HUES64 (cell line): Measurements from ENCODE around the gene STARD3.

Source experiments
- H3K27ac ChIP-seq: 2 replicates; pipeline ENCODE4 v1.7.0; 2013; ENCODE audit warnings: low read depth, low read length, inconsistent platforms
- H3K27me3 ChIP-seq: 2 replicates; pipeline ENCODE4 v1.6.1; 2013; ENCODE audit warnings: mild to moderate bottlenecking, low read length; ENCODE audit not compliant: insufficient read depth
- H3K36me3 ChIP-seq: 2 replicates; pipeline ENCODE4 v1.6.1; 2013; ENCODE audit warnings: mild to moderate bottlenecking, low read length; ENCODE audit not compliant: insufficient read depth
- H3K4me1 ChIP-seq: 2 replicates; pipeline ENCODE4 v1.6.1; 2013; ENCODE audit warnings: mild to moderate bottlenecking, low read length, moderate library complexity; ENCODE audit not compliant: insufficient read depth
- H3K4me3 ChIP-seq: 2 replicates; pipeline ENCODE4 v1.5.1; 2013; ENCODE audit warnings: mild to moderate bottlenecking, low read length, moderate library complexity
- H3K9ac ChIP-seq: 2 replicates; pipeline ENCODE4 v1.6.1; 2013; ENCODE audit warnings: mild to moderate bottlenecking, low read depth, low read length
- H3K9me3 ChIP-seq: 2 replicates; pipeline ENCODE4 v1.6.1; 2013; ENCODE audit warnings: low read depth, low read length; ENCODE audit not compliant: insufficient read depth
- WGBS: fragments of 150-250, 120-280 bp; methylation state at CpG from one replicate; pipeline ENCODE4 v1.1.7; 2013; ENCODE audit warnings: missing lambda C conversion rate; 5-methylcytosine and 5-hydroxymethylcytosine counted together

STARD3 gene

DNA sequence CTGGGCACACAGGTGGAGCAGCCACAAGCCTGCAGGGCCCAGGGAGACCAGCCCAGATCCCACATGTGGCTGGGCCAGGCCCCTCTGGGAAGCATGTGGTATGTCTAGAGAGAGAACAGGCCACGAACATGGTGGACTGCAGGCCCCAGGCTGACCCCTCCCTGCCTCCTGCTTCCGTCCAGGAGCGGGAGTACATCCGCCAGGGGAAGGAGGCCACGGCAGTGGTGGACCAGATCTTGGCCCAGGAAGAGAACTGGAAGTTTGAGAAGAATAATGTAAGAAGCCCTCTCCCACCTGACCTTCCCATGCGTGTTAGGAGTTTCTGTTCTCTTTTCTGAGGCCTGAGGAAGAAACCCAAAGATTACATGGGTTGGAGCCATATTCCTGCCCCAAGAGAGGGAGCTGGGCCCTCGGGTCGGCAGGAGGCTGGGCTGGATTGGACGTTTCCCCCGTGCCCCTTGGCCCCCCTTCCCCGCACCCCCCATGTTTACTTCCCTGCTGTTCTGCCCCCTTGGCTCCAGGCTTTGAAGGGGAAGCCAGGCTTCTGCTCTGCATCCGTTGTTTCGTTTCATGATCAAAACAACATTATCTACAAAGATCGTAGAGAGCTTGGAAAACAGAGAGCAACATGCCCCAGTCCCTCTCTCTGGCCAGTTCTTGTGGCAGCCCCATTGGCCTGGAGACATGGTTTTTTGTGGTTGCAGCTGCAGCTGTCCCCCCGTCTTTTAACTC lies 22.5 kb downstream of the STARD3 start:
- H3K4me3 ChIP-seq, result no peak overlapping the region
- peaks cover 16% of the 10 kb centered on the region for H3K36me3 ChIP-seq
- WGBS, result 88% methylated on average over 14 of the region's 15 CpGs
- no peaks in the 10 kb centered on the region for H3K9me3 ChIP-seq
- no peak overlapping the region for H3K9ac ChIP-seq
- no peak overlapping the region for H3K27ac ChIP-seq
- H3K4me1 ChIP-seq, result peaks cover 14% of the 10 kb centered on the region
- H3K27me3 ChIP-seq, result no peaks in the 10 kb centered on the region

- H3K27ac ChIP-seq, result no peak overlapping the region
- WGBS, result 95% methylated on average over 5 of the region's 5 CpGs
- H3K27me3 ChIP-seq, result no peaks in the 10 kb centered on the region
- H3K9ac ChIP-seq, result no peak overlapping the region
- no peaks in the 10 kb centered on the region for H3K9me3 ChIP-seq
- peaks cover 16% of the 10 kb centered on the region for H3K36me3 ChIP-seq
- H3K4me3 ChIP-seq, result no peak overlapping the region
- H3K4me1 ChIP-seq, result peaks cover 19% of the 10 kb centered on the region
These were observed 23.0 kb downstream of the STARD3 start for GRCh38 chr17:39660011-39660360.

- Histone ChIP-seq H3K27me3 (peaks cover 2% of the 10 kb centered on the region; the same call in 1 of the 2 replicates), H3K36me3 (peaks cover 16% of the 10 kb centered on the region), H3K4me3 (no peak overlapping the region), H3K27ac (no peak overlapping the region), H3K9ac (no peak overlapping the region), H3K4me1 (peaks cover 21% of the 10 kb centered on the region), H3K9me3 (no peaks in the 10 kb centered on the region)
- WGBS, result 94% methylated on average over 35 of the region's 35 CpGs
These were observed 23.7 kb downstream of the STARD3 start for GRCh38 chr17:39660397-39661385.

GRCh38 chr17:39661744-39662541 lies 25.0 kb downstream of the STARD3 start:
- H3K27ac ChIP-seq, result no peak overlapping the region
- peaks cover 16% of the 10 kb centered on the region for H3K36me3 ChIP-seq
- peaks cover 14% of the 10 kb centered on the region for H3K27me3 ChIP-seq
- no peak overlapping the region for H3K4me3 ChIP-seq
- WGBS, result 87% methylated on average over 8 of the region's 8 CpGs
- H3K9me3 ChIP-seq, result no peaks in the 10 kb centered on the region
- H3K4me1 ChIP-seq, result peaks cover 21% of the 10 kb centered on the region
- no peak overlapping the region for H3K9ac ChIP-seq

- H3K27ac ChIP-seq, result peak overlapping the region; percentile 49; the same call in 1 of the 2 replicates
- H3K4me1 ChIP-seq, result peaks cover 21% of the 10 kb centered on the region
- H3K9me3 ChIP-seq, result no peaks in the 10 kb centered on the region
- peaks cover 22% of the 10 kb centered on the region for H3K27me3 ChIP-seq
- no peak overlapping the region for H3K9ac ChIP-seq
- peaks cover 16% of the 10 kb centered on the region for H3K36me3 ChIP-seq
- 82% methylated on average over 22 of the region's 22 CpGs for WGBS
- H3K4me3 ChIP-seq, result no peak overlapping the region
These were observed 25.8 kb downstream of the STARD3 start for GRCh38 chr17:39662551-39663339.

DNA sequence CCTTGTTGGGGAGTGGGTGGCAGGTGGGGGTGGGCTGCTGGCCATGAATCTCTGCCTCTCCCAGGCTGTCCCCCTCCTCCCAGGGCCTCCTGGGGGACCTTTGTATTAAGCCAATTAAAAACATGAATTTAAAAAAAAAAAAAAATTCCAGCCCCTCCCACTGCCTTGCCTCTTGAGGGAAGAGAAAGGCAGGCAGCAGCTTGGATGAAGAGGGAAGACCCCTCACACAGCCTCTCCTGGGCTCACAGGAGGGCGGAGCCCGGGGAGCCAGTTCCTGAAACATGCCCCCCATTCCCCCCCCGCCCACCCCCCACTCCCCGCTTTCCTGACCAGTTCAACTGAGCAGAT lies 26.4 kb downstream of the STARD3 start:
- H3K36me3 ChIP-seq, result peaks cover 16% of the 10 kb centered on the region
- peaks cover 21% of the 10 kb centered on the region for H3K4me1 ChIP-seq
- no peaks in the 10 kb centered on the region for H3K9me3 ChIP-seq
- WGBS, result 17% methylated on average over 1 of the region's 4 CpGs
- peaks cover 28% of the 10 kb centered on the region for H3K27me3 ChIP-seq
- H3K9ac ChIP-seq, result no peak overlapping the region
- H3K4me3 ChIP-seq, result no peak overlapping the region
- peak overlapping the region; percentile 49; the same call in 1 of the 2 replicates for H3K27ac ChIP-seq

DNA sequence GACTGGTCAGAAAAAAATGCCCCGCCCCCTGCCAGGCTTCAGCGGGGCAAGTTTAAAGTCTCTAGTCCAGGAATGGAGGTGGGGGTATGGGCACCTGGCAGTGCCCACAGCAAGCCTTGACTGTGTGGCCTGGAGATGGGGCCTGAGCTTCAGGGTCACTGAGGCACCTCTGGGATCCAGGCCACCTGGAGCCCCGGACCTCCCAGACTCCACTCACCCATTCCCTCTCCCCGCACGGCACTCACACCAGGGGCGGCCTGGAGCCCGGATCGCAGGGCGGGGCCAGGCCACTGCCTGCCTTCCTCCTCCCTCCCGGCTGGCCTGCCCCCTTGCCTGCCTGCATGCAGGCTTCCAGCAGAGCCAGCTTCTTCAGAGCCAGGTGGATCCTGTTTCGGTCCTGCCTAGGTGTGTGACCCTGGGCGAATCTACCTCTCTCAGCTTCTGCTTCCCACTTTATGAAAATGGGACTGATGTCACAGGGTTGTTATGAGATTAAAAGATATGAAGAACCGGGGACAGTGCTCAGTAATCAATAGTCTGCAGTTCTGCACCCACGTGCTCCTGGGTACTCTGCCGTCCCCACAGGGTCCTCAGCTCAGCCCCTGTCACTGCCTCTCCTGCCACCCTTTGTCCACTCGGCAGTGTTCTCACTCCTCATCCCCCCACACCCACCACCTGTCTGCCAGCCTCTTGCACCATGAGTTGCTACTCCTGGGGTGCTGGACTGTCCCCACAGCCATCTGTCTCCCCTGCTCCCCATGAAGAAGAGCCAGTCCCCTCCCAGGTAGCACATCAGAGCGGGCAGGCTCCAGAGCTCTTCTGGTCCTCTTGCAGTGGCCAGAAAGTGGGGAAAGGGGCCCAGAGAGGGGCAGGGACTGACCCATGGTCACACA lies 27.0 kb downstream of the STARD3 start:
- H3K27ac ChIP-seq, result no peak overlapping the region; the same call in 1 of the 2 replicates
- peaks cover 21% of the 10 kb centered on the region for H3K4me1 ChIP-seq
- H3K9ac ChIP-seq, result no peak overlapping the region
- H3K4me3 ChIP-seq, result peak overlapping the region; percentile 43
- H3K27me3 ChIP-seq, result peaks cover 34% of the 10 kb centered on the region
- WGBS, result 13% methylated on average over 17 of the region's 17 CpGs
- H3K9me3 ChIP-seq, result no peaks in the 10 kb centered on the region
- peaks cover 16% of the 10 kb centered on the region for H3K36me3 ChIP-seq

DNA sequence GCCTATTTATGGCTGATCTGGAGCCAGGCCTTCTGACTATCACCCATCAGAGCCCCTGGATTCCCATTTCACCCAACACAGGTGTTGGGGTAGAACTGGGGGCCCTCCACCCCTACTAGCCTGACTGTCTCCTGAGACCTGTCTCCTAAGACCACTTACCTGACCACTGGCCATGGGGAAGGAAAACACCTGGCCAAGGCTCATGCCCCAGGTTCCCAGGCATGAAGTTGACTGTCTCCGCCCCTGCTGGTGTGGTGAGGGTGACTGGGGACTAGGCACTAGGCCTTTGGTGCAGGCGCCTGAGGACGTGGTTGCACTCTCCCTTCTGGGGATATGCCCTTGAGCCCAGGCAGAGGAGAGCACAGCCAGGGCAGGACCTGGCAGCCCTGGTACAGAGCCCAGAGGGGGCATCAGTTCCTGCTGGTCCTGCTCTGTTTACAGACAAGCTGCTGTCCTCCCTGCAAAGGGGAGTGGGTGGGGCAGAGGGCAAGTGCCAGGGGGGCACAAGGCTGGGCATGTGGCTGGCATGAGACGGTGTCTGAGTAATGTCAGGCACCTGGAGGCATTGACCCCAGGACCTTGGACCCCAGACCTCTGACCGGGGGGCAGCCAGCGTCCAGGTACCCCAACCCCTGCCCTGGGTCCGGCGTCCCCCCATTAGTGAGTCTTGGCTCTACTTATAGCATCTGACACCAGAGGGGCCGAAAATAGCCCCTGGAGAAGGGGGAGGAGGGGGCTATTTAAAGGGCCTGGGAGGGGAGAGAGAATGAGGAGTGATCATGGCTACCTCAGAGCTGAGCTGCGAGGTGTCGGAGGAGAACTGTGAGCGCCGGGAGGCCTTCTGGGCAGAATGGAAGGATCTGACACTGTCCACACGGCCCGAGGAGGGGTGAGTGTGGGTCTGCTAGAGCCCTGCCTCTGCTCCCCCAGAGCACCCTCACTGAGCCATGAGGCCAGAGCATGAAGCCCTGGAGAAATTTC lies 27.9 kb downstream of the STARD3 start, which contains the start of gene TCAP:
Gene TCAP, plus strand, starts transcription at position 769 of the 981 bp plus-strand sequence. Its CDS starts 11 bp downstream, at position 780.
- Histone ChIP-seq H3K27ac (no peak within 1 kb of the TSS; the same call in 1 of the 2 replicates), H3K9ac (no peak within 1 kb of the TSS), H3K27me3 (peaks cover 43% of the 10 kb centered on the region), H3K9me3 (no peaks in the 10 kb centered on the region), H3K4me3 (no peak within 1 kb of the TSS), H3K4me1 (peaks cover 21% of the 10 kb centered on the region), H3K36me3 (peaks cover 11% of the 10 kb centered on the region)
- WGBS, result 70% methylated on average over 15 of the region's 15 CpGs
